HG03159 (cell line): ENCODE data around the gene AUTS2.

Experiments used
- ATAC-seq: cut with Tn5 transposase; IDR thresholded peaks from one replicate; pipeline ENCODE4 v1.9.1; 2021; ENCODE audit warnings: mild to moderate bottlenecking, moderate library complexity; ENCODE audit not compliant: unreplicated experiment

Gene AUTS2

DNA sequence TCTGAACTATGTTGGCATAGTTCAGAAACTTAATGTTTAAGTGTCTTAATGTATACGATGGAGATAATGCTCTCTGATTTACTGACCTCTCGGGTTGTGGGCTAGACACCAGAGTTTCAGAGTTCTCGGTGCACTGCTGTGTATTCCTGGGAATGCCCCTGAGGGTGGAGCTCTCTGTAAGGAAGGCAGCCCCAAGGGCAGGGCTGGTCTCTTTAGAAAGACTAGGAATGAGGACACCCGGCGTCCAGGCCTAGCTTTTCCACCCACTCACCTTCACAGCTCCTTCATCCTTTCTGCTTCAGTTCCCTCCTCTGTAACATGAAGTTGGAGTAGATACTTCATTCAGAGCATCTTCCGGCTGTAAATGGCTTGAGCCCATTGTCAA is 997.1 kb downstream of the AUTS2 start:
- no peak for ATAC-seq

DNA sequence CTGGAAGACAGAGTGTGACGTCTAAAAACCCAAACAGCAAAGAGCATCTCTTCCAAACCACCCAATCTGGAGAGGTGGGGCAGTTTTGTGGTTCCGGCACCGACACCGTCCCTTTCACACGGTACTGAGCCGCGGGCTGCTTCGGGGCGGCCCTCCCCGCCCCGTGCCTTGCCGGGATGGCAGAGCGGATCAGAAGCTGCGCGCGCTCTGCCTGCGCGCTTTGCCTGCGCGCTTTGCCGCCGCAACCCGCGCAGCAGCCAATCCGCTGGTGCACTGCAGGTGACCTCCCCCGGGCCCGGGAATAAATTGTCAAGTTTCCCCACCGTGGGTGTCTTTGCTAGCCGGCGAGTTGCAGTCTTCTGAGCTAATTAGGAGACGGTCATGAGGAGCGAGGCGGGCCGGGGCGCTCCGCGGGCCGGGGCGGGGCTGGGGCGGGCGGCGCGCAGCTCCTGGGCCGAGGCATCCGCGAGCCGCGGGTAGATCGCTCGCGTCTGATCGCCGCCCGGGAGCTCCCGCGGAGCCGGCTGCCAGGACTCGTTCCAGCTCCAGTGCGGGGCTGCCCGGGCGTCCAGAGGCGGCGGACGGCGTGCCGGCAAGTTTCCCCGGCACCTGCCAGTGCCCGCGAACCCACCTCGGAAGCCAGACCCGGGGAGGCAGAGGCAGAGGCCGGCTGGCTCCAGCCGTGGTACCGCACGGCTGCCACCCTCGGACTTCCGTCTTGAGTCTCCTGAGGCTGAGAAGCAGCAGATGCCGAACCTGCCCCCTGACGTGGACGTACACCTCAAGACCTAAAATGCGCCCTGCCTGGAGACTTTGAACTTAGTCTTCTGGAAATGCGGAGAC is 997.7 kb downstream of the AUTS2 start:
- no peak for ATAC-seq

DNA sequence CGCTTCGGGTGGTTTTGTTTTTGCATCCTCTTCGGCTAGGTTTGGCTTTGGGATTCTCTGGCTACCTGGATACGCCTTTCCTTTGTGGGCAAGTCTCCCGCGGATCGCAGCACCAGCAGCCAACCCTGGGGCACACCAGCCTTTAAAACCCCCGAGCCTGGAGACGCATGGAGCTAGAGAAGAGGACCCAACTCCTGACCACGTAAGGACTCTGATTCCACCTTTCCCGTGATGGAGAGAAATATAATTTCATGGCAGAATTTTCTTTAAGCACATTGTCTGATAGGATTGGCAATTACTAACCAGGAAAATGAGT is 998.3 kb downstream of the AUTS2 start:
- no peak for ATAC-seq

DNA sequence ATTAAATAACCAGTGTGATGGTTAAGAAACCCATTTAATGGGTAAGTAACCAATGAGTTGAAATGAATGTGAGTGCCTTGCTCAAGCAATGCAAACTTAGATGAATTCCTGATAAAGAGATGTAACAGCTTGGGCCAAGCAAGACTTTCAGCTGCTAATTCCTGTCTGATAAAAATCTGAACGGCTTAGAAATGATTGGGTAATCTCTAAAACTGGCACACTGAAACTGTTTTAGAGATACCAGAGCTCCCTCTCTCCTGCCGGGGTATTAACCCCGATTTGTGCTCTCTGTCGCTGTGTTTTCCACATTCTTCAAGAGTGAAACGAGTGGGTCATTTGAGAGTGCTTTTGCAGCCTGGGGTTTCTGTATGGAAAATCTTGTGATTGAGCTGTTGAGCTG is 998.8 kb downstream of the AUTS2 start:
- ATAC-seq = no peak

DNA sequence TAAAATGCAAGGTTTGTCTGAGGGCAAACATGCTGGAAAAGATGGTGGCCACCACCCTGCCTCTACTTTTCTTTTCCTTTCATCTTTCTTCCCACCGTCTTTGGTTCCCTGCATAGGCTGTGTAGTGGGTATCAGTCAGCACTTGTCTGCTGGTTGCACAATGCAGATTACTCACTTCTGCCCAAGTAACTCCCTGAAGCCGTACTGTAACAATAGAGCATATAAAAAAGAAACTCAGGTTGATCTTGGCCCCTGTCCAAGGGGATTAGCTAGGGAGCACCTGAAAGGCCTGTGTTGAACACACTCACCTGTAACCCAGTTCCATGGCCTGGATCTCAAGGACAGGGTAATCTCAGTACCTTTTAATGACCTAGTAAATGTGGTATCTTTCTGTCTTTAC is 1000.7 kb downstream of the AUTS2 start:
- no peak for ATAC-seq

DNA sequence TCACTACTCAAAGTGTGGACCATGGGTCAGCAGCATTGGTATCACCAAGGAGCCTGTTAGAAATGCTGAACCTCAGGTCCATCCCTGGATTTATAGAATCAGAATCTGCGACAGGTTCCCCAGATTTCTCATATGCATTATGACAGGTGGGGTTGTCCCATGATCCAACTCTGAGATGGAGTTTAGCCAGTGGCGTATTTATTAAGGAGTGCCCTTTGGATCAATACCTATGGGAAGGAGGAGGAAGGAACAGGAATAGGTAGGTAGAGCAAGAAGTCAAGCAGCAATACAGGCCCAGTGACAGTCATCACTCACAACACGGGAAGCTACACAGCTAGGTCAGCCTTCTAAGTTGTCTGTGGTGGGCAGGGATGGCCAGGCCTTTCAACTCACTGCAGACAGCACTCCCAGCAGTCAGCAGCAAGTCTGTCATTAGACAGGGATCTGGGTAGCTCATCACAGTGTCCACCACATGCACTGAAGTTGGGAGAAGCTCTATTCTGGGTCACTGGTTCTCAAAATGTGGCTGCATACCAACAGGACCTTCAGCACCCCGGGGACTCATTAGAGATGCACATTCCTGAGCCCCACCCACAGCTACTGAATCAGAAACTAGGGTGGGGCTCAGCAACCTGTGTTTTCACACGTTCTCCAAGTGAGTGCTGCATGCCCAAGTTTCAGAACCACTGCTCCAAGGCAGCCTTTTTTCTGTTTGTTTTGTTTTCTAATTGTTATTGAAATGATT is 1001.3 kb downstream of the AUTS2 start:
- no peak for ATAC-seq

DNA sequence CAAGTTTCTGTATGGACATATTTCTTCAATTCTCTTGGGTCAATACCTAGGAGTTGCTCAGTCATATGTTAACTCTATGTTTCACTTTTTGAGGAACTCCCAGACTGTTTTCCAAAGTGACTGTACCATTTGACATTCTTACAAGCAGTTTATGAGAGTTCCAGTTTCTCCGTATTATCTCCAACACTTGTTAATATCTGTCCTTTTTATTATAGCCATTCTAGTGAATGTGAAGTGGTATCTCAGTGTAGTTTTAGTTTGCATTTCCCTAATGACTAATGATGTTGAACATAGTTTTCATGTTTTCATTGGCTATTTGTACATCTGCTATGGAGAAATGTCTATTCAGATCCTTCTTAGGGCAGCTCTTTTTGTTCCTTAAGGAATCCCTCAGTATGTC is 1002.7 kb downstream of the AUTS2 start:
- no peak for ATAC-seq

DNA sequence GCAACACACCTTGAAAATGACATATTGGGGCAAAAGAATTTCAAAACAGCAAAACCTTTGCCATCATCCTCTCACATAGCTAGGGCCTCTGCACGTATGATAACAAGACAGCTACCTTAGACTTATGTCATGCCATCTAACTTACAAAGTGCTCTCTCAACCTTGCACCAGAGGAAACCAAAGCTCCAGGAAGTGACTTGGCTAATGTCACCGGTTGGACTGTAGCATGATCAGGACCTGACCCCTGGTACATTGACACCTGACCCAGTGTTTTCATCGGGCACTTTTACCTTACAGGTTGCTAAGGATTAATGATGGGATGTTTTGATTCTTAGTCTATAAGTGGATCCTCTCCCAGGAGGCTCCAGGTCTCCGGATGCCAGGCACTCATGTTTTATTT is 1003.8 kb downstream of the AUTS2 start:
- no peak for ATAC-seq

DNA sequence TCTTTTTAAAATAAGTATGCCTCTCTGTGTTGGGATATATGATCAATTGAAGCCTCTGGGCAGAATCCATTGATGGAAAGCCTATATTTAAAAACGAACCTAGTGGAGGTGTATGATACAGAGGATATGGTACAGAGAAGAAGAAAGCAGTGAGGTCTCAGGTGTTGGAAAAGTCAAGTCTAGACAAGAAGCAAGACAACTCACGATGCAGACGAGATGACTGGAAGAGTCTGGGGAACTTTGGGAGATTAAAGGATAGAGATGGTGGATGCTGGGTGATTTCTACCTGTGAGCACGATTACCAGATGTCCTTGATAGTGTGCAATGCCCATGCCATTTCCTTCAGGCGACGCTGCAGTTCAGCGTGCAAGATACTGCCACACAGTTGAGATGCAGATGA is 1009.0 kb downstream of the AUTS2 start:
- no peak for ATAC-seq

DNA sequence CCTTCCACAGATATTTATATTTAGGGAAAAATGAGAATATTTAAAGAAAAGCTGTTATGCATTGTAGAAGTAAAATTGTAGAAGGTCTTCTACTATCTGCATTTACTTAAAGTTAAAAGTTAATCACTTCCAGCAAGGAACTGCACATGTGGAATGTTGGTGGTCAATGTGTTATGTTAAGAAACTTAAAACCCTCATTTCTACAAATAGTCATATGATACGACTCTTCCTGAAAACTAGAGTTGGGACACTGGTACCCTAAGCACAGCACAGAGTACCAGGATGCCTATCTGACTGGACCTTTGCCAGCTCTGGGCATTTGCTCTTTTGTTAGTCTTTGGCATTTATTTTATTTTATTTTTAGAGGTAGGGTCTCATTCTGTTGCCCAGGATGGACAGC is 1009.5 kb downstream of the AUTS2 start:
- ATAC-seq = no peak

DNA sequence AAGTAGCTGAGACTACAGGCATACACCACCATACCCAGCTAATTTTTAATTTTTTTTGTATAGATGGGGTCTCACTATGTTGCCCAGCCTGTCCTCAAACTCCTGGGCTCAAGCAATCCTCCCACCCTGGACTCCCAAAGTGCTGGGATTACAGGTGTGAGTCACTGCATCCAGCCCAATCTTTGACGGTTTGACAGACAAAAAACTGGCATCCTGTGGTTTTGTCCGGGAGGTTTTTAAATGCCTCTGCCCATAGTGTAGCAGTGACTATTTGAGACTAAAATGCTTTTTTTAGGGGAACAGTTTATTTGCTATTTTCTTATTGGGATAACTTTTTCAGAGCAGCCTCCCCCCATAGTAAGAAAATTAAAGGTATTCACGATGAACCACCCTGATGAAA is 1010.0 kb downstream of the AUTS2 start:
- ATAC-seq = no peak

DNA sequence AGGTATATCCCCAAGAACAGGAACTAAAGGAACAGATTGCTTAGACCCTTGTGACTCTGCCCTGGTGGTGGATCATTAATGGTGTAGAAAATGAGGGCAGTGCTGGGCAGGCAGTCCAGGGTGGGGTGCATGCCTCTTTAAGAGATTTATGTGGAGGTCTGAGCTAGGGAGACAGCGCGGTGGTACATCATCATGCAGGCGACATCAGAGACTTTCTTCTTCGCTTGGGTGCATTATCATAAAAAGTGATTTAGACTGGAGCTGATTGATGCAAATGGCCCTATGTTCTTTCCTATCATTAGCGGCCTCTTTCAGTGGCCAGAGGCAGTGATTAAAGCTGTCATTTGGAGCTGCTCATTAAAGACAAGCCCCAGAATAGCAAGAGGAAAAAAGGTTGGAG is 1014.5 kb downstream of the AUTS2 start:
- no peak for ATAC-seq

DNA sequence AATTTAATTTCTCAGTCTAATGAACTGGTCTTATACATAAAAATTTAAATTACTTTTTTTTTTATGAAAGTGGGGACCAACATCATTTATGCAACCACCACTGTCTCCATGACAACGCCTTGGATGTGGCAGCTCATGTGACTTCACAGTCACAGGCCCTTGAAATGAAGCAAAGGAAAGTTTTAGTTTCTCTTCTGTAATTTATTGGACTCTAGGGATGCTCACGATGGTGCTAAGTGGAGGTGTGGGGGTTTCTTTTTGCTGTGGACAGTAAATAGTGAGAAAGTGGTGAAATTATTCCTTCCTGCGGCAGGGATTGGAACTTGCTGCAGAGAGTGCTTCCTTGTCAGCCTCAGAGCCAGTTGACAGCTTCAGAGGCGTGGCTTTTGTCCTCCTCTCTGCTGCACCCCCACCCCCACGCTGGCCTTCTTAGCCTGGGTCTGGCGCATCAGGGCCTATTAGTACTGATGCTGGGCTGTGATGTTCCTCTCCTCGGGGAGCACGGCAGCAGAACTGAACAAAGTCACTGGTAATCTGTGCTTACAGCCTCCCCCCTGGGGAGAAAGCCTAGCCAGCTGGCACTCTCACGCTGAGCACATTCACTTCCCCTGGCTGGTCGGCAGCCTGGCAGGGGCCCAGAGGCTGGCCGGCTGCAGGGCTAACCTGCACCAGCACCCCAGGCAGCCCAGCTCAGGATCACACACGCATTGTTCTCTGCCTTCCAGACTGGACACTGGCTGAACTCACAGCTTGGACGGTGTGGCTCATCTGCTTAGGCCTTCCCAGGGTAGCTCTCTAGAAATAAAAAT is 1016.2 kb downstream of the AUTS2 start:
- ATAC-seq = no peak

DNA sequence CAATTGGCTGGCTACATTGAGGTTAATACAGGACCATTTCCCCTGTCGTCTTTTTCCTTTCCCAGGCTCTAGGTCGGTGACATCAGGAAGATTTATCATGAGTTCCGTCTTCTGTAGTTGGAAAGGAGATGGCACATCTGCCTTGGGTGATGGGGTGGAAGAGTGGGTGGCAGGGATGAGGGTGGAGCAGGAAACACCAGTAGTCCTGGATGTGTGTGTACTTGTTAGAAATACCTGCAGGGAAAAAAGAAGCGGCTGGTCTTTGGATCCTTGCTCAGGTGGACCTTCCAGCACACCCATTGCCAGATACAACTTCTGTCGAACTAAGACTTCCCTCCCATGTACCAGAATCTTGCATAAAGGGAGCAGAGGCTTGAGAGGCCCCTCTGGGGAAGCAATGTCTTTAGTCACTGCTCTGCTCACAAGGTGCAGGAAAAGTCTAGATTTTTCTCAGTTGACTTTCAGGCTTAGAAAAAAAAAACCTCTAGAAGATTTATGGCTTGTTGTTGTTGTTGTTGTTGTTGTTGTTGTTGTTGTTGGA is 1016.9 kb downstream of the AUTS2 start:
- ATAC-seq = no peak

DNA sequence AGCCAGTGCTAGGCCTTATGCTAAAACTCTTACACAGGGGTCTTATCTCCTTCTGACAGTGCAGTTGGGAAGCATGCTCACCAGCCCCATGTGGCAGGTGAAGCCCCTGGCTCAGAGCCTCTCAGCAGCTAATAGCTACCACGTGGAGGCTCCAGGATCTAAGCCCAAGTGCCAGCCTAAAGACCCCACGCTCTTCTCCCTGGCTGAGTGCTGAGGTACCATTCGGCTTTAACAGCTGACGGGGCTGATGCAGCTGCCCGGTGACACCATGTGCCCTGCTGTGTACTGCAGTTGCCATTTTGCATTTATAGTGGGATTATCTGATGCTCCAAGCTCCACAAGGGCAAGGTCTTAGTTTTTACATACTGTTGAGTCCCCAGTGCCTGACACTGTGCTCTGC is 1017.9 kb downstream of the AUTS2 start:
- ATAC-seq = no peak

DNA sequence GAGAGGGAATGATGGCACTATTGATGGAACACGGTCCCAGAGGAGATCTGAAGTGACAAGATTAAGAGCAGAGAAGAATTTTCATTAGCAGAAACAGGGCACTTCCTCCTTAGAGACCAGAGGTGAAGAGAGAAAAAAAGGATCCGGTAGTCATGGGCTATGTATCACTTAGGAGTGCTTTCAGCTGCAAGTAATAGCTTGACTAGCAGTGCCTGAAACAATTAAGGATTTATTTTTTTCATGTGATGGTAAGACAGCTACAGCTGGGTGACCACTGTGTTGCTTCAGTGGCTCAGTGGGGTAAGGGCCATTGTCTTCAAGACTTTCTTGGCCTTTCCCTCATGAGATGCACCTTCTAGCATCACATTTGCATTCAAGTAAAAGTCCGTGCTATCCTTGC is 1018.5 kb downstream of the AUTS2 start:
- no peak for ATAC-seq

DNA sequence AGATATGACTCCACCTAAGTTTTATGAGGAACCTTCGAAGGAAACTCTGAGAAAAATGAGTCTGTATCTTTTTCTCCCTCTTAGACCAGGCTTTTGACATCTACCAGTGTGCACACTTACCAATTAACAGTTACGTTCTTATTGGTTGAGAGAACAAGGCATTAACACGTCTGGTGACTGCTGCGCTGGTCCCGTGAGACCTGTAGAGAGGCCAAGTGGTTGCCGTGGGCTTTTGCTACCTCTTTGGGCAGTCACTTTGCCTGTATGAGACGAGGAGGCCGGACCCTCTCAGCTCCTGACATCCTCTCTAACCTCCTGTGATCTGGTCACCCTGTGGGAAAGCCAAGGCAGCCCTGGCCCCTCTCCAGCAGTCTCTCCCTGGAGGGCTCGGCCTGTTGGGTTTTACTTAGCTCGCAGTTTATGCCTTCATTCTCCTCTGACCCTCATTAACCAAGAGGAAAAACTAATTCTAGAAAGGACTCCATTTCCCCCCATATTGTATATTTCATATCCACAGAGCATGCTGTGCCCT is 1019.8 kb downstream of the AUTS2 start:
- no peak for ATAC-seq

DNA sequence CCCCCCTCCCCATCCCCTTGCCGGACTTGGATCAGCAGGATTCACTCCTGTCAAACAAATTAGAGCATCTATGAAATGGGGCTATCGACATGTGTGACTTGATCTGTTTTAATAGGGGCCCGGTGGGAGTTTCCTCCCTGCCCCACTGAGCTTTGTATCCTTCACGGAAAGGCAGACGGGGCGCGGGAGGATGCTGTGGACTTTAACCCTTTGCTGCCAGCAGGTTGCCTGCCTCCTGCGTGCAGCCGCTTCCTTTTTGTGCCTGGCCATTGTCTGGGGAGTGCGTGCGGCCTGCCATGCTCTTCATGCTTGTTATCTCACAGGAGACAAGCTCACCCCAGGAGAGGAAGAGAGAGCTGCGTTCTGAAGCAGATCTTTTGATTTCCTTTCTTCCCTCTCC is 1020.9 kb downstream of the AUTS2 start:
- ATAC-seq = no peak

DNA sequence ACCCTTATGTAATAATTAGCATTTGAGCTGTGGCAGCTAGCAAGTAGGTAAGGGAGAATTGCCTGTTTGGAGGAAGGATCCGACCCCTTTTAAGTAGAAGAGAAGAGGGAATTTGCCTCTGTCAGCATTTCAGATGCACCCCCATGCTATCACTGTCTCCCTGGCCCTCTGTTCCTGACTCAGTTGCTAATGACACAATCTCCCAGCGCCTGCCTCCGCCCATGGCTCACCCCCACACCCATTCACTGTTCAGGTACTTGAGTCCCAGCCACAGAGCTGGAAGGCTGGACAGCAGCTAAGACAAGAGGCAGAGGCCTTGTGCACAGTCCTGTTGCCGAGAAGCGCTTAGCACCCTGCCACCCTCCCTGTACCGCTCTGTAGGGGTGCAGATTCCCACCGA is 1021.4 kb downstream of the AUTS2 start:
- ATAC-seq = no peak

DNA sequence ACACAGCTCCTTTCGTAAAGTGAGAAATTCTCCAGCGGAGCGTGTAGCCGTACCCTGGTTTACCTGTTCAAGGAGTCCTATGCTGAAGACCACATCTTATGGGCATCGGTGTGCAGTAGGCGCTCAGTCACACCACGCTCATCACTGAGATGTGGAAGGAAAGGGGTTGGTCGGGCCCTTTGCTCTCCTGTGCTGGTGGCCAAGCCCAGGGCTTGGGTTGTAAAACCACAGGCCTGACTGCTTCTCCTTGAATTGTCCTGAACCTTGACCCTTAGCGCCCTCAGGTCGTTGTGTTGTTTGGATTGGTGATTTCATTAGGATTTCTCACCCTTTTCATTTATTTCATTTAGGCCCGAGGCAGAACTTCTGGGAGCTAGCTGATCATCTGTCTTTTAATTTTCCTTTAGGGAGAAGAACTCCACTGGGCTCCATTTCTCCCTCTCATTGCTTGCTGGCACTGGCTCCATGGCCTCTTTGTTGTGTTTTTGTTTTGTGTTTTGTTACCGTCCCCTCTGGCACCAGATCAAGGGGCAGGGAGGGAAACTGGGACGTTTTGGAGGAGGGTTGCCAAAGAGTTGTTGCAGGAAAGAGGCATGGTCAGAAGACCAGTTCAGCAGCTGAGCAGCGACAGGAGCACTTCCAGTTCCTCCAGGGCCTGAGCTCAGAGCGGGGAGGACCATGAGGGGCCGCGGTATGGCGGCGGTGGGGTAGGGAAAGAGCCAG is 1022.2 kb downstream of the AUTS2 start:
- ATAC-seq = no peak
